ENCODE data around the gene NPDC1.

The NPDC1 gene

DNA sequence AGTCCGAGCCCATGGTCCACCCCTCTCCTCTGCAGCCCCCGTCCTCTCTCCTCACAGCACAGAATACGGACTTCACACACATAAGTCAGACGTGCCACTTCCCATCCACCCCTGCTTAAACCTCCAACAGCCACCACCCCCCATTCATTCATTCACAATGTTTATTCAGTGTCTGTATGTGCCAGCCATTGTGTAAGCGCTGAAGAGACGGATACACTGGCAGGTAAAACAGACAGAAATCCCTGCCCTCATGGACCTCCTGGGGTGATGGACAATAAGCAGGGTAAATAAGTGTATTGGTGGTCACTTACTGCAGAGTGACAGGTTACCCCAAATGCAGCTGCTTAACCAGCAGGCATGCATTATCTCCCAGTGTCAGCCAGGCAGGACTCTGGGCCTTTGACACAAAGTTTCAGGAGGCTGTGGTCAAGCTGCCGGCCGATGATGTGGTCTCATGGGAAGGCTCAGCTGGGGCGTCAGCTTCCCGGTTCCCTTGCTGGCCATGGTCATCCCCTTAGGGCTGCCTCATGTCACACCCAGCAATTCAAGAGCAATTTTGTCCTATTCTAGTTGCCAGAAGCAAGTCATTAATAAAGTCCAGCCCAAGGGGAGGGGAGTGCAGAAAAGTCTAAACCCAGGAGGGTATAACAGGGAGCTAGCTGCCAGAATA lies 55.6 kb downstream of the NPDC1 start:
- DNase-seq: no peak

Measured in NCI-H526 treated with DMSO at 0.1 percent for 48 hours (cell line).